ENCODE data around the gene CHD9. TPM values are rescaled to one million over a fixed set of nuclear protein-coding genes. Genes with fewer than 3 reads are reported as not detected.

The CHD9 gene
- total RNA-seq, 1 donor from 2014 or later = 67.4 TPM

DNA sequence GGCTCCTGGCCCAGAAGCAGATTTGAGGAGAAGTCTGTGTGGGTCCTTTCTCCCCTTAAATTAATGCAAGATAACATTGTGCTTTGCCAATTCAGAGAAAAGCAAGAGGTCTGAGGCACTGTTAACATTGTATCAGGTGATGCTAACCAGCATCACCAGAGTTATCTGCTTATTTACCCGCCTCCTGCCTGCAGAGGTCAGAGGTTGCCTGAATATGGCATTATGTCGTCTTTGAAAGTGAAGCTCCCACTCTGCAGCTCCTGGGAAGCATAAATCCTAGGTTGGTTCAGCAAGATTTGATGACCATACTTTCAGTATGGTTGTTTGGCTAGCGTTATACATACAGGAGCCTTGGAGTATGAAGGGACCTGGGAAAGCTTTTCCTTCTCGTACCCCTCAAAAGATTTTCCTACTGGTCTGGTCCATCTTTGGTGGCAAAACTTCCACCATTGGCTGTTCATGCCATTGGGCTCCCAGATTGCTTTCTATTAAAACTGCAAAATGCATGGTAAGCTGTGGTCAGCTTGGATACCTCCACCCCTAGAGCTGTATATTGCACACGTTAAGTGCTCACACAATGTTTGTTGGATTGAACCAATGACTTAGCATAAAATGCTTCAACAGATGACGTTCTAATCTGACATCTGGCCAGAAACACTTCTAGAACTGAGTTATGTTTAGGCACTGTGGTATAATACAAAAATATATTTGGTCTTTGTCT is 24.1 kb downstream of the CHD9 start:
- Mint-ChIP-seq H3K4me1 (peaks cover 49% of the 10 kb centered on the region), H3K36me3 (ENCODE audit: low read depth) (peaks cover 44% of the 10 kb centered on the region), H3K4me3 (no peak overlapping the region), H3K27me3 (no peaks in the 10 kb centered on the region), H3K27ac (no peak overlapping the region), H3K9me3 (peaks cover 4% of the 10 kb centered on the region)
- TF ChIP-seq CTCF (IDR thresholded peaks at IDR 0.05) = no peak
- intact Hi-C loops (cut with micrococcal nuclease) = no loop called here
- POLR2A ChIA-PET = interaction anchor here (1.0 to 1.5 kb wide), 3 partner anchors 12 to 20 kb away, joined by 3 to 4 read pairs (median 3); no protein-coding TSS in a partner anchor
- no peak for ATAC-seq (ENCODE audit: low read depth)
- CTCF ChIA-PET = interaction anchor here (0.9 to 2.3 kb wide), 2 partner anchors 13 to 23 kb away, joined by 3 to 5 read pairs; no protein-coding TSS in a partner anchor
- DNase-seq = no peak

DNA sequence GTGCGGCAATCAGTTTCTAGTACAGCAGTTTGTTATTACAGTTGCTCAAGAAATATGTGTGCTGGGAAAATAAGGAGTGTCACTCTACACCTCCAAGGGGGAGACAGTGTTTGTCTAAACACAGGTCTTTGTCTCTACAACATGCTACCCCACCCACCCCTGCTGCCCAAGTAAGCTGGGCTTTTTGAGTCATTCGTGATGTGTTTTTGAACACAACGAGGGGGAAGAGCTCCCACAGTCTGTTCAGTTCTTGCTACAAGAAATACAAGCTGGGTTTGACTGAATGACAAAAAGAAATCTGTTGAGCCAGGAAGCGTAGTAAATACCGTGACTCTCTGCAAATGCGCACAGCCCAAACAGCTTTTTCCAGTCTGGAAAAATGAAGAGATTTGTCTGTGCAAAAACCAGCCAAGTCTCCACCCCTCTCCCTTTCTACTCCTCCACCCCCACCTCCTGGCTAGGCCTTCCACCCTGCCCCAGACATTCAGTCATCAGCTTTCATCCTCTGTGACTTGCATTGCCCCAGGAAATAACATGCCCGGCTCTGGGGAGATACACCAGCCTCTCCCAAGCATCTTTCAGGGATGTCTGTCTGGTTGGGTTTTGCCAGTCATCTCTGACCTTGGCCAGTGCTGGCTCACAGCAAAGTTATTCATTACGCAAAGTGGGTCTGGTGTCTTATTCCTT is 25.7 kb downstream of the CHD9 start:
- Mint-ChIP-seq H3K36me3 (ENCODE audit: low read depth) (peaks cover 39% of the 10 kb centered on the region), H3K4me1 (peaks cover 37% of the 10 kb centered on the region), H3K9me3 (no peaks in the 10 kb centered on the region), H3K27ac (no peak overlapping the region), H3K27me3 (no peaks in the 10 kb centered on the region), H3K4me3 (no peak overlapping the region)
- POLR2A ChIA-PET = interaction anchor here (0.6 kb wide), 2 partner anchors 19 to 20 kb away, joined by 3 read pairs; no protein-coding TSS in a partner anchor
- DNase-seq (no peak), ATAC-seq (ENCODE audit: low read depth) (no peak)
- CTCF ChIA-PET = interaction anchor here (0.9 to 2.3 kb wide), 2 partner anchors 11 to 18 kb away, joined by 4 to 5 read pairs; no protein-coding TSS in a partner anchor
- TF ChIP-seq CTCF (IDR thresholded peaks at IDR 0.05) = no peak
- intact Hi-C loops (cut with micrococcal nuclease) = no loop called here

DNA sequence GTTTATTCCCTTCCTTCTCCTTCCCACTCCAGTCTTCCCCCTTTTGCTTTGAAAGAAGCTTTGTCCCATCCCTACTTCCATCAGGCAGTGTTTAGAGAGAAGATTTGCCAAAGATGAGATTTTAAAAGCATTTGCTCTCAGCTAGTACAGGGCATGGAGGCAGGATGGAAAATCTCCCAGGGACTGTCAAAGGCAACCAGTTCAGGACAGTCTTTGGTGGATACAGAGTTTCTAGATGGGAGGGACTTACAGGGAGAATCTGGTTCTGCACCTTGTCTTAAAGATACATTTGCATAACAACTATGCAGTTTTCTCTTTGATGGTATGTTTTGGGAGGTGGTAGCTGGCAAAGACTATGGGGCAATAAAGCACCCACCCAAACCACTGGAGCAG is 26.2 kb downstream of the CHD9 start:
- Mint-ChIP-seq H3K4me1 (peaks cover 34% of the 10 kb centered on the region), H3K36me3 (ENCODE audit: low read depth) (peaks cover 34% of the 10 kb centered on the region), H3K9me3 (no peaks in the 10 kb centered on the region), H3K27ac (no peak overlapping the region), H3K27me3 (no peaks in the 10 kb centered on the region), H3K4me3 (no peak overlapping the region)
- intact Hi-C loops (cut with micrococcal nuclease) = no loop called here
- ChIA-PET POLR2A (interaction anchor here (0.6 kb wide), 2 partner anchors 18 to 20 kb away, joined by 3 read pairs; no protein-coding TSS in a partner anchor), CTCF (interaction anchor here (2.3 kb wide), 1 partner anchor 10 kb away, joined by 5 read pairs; no protein-coding TSS in a partner anchor)
- no peak for DNase-seq
- no peak for TF ChIP-seq CTCF (IDR thresholded peaks at IDR 0.05)
- ATAC-seq (ENCODE audit: low read depth) = no peak

- H3K4me3 Mint-ChIP-seq = no peak overlapping the region
- H3K27me3 Mint-ChIP-seq = no peaks in the 10 kb centered on the region
- peaks cover 34% of the 10 kb centered on the region for H3K4me1 Mint-ChIP-seq
- peaks cover 36% of the 10 kb centered on the region for H3K36me3 Mint-ChIP-seq (ENCODE audit: low read depth)
- ATAC-seq (ENCODE audit: low read depth) (no peak), DNase-seq (no peak)
- no peak for TF ChIP-seq CTCF (IDR thresholded peaks at IDR 0.05)
- intact Hi-C loops (cut with micrococcal nuclease) = loop anchor here (1.0 kb wide), 1 partner anchor 9 kb away; no protein-coding TSS in a partner anchor
- POLR2A ChIA-PET = no interaction called here
- no peaks in the 10 kb centered on the region for H3K9me3 Mint-ChIP-seq
- H3K27ac Mint-ChIP-seq = no peak overlapping the region
- CTCF ChIA-PET = no interaction called here
These were observed 27.1 kb downstream of the CHD9 start for GRCh38 chr16:53081686-53082407.
